ENCODE results near the gene CEBPB.
"Not testable (repeated sequence)": the region's sequence is repeated elsewhere in the genome, so short reads cannot be mapped to it uniquely, and the experiment has no call there.

The CEBPB gene

GRCh38 chr20:50175938-50176933 is 14.4 kb upstream of the CEBPB start:
- Mint-ChIP-seq H3K27me3 (ENCODE audit: low read depth, poor library complexity) (peaks cover 3% of the 10 kb centered on the region), H3K4me1 (peaks cover 32% of the 10 kb centered on the region), H3K4me3 (no peak overlapping the region), H3K9me3 (no peaks in the 10 kb centered on the region), H3K27ac (no peak overlapping the region), H3K36me3 (ENCODE audit: low read depth) (no peaks in the 10 kb centered on the region)
- DNase-seq = no peak
- TF ChIP-seq CTCF (IDR thresholded peaks at IDR 0.05) = no peak

DNA sequence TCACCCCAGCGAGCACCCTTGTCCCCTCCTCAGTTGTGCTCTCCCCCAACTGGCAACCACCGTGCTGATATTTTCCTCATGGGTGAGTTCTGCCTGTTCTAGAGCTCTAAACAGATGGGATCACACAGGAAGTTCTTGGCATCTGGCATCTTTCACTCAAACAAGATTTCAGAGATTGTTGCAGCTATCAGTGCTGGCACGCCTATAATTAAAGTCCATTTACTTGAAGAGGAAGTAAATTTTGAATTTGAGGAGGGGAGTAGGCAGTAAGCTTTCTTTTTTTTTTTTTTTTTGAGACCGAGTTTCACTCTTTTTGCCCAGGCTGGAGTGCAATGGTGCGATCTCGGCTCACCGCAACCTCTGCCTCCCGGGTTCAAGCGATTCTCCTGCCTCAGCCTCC is 12.0 kb upstream of the CEBPB start:
- H3K27me3 Mint-ChIP-seq (ENCODE audit: low read depth, poor library complexity); DNase-seq; H3K9me3 Mint-ChIP-seq; H3K4me3 Mint-ChIP-seq; H3K36me3 Mint-ChIP-seq (ENCODE audit: low read depth); H3K27ac Mint-ChIP-seq: not testable (repeated sequence)
- H3K4me1 Mint-ChIP-seq = peaks cover 13% of the 10 kb centered on the region

DNA sequence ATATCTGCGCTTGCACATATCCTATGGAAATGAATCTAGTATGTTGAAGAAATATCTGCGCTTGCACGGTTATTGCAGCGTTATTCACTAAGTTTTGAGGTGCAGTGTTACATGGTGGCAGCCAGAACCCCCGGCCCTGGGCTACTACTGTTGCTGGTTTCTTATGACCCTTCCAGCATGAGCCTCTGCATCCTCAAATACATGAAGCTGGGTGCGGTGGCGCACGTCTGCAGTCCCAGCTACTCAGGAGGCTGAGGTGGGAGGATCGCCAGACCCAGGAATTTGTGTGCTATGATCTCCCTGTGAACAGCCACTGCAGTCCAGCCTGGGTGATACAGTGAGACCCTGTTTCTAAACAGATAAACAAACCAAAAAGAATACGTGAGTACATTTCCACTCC is 9.3 kb upstream of the CEBPB start:
- peak overlapping the region; percentile 14 for H3K27ac Mint-ChIP-seq
- peaks cover 5% of the 10 kb centered on the region for H3K36me3 Mint-ChIP-seq (ENCODE audit: low read depth)
- H3K4me1 Mint-ChIP-seq = peaks cover 13% of the 10 kb centered on the region
- H3K4me3 Mint-ChIP-seq = no peak overlapping the region
- DNase-seq = no peak
- H3K27me3 Mint-ChIP-seq (ENCODE audit: low read depth, poor library complexity) = peaks cover 24% of the 10 kb centered on the region
- no peak for TF ChIP-seq CTCF (IDR thresholded peaks at IDR 0.05)
- peaks cover 4% of the 10 kb centered on the region for H3K9me3 Mint-ChIP-seq

DNA sequence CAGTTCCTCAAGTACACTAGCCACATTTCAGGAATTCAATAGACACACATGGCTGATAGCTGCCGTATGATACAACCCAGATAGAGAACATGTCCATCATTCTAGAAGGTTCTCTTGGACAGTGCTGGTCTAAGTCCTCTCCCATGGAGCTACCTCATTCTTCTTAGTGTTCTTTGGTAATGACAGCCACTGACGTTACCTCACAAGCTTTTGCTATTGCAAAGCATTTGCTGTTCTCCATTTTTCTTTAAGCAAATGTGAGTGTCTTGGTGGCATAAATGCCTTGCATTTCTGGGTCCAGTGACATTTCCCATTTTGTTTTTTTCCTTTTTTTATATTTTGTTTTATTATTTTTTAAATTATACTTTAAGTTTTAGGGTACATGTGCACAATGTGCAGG is 8.3 kb upstream of the CEBPB start:
- no peak for TF ChIP-seq CTCF (IDR thresholded peaks at IDR 0.05)
- no peak overlapping the region for H3K4me3 Mint-ChIP-seq
- no peak for DNase-seq
- H3K27me3 Mint-ChIP-seq (ENCODE audit: low read depth, poor library complexity) = peaks cover 27% of the 10 kb centered on the region
- H3K36me3 Mint-ChIP-seq (ENCODE audit: low read depth) = peaks cover 5% of the 10 kb centered on the region
- H3K9me3 Mint-ChIP-seq = peaks cover 4% of the 10 kb centered on the region
- H3K4me1 Mint-ChIP-seq = peaks cover 13% of the 10 kb centered on the region
- no peak overlapping the region for H3K27ac Mint-ChIP-seq

GRCh38 chr20:50185426-50185825 is 5.2 kb upstream of the CEBPB start:
- no peak for TF ChIP-seq CTCF (IDR thresholded peaks at IDR 0.05)
- peaks cover 5% of the 10 kb centered on the region for H3K36me3 Mint-ChIP-seq (ENCODE audit: low read depth)
- H3K27me3 Mint-ChIP-seq (ENCODE audit: low read depth, poor library complexity) = peaks cover 29% of the 10 kb centered on the region
- H3K4me3 Mint-ChIP-seq = no peak overlapping the region
- H3K9me3 Mint-ChIP-seq = peaks cover 4% of the 10 kb centered on the region
- no peak for DNase-seq
- no peak overlapping the region for H3K27ac Mint-ChIP-seq
- peaks cover 8% of the 10 kb centered on the region for H3K4me1 Mint-ChIP-seq

GRCh38 chr20:50186151-50186885 is 4.3 kb upstream of the CEBPB start:
- no peak overlapping the region for H3K4me3 Mint-ChIP-seq
- peaks cover 5% of the 10 kb centered on the region for H3K36me3 Mint-ChIP-seq (ENCODE audit: low read depth)
- DNase-seq = peak; percentile 99
- H3K27ac Mint-ChIP-seq = no peak overlapping the region
- H3K9me3 Mint-ChIP-seq = peaks cover 4% of the 10 kb centered on the region
- TF ChIP-seq CTCF (IDR thresholded peaks at IDR 0.05) = peak; percentile 98
- H3K27me3 Mint-ChIP-seq (ENCODE audit: low read depth, poor library complexity) = peaks cover 29% of the 10 kb centered on the region
- peaks cover 8% of the 10 kb centered on the region for H3K4me1 Mint-ChIP-seq
